NCI-H2107 treated with DMSO at 0.1 percent for 48 hours (cell line): ENCODE measurements around the gene PTPN14.

Experiments used
- DNase-seq: peaks from one replicate; lab custom pipeline; 2025; ENCODE audit not compliant: unreplicated experiment; lab: John Stamatoyannopoulos, UW

The PTPN14 gene

GRCh38 chr1:214318356-214318755 is 233.0 kb downstream of the PTPN14 start:
- DNase-seq, result no peak

- DNase-seq, result no peak
Measured at GRCh38 chr1:214317734-214318133, 233.7 kb downstream of the PTPN14 start.

GRCh38 chr1:214317300-214317699 is 234.1 kb downstream of the PTPN14 start:
- no peak for DNase-seq

- DNase-seq, result no peak
Measured at GRCh38 chr1:214316593-214316992, 234.8 kb downstream of the PTPN14 start.

- DNase-seq, result no peak
Measured at GRCh38 chr1:214314178-214314843, 237.1 kb downstream of the PTPN14 start.

- DNase-seq, result no peak
Measured at GRCh38 chr1:214312530-214313051, 238.8 kb downstream of the PTPN14 start.

- DNase-seq, result no peak
Measured at GRCh38 chr1:214310777-214311690, 240.4 kb downstream of the PTPN14 start.

GRCh38 chr1:214310010-214310409 is 241.4 kb downstream of the PTPN14 start:
- DNase-seq, result no peak

- DNase-seq, result no peak
Measured at GRCh38 chr1:214306269-214306668, 245.1 kb downstream of the PTPN14 start.

- DNase-seq, result no peak
Measured at GRCh38 chr1:214305164-214305751, 246.1 kb downstream of the PTPN14 start.

- no peak for DNase-seq
Measured at GRCh38 chr1:214303141-214303930, 248.1 kb downstream of the PTPN14 start.

GRCh38 chr1:214301526-214301925 is 249.9 kb downstream of the PTPN14 start:
- no peak for DNase-seq

- DNase-seq, result no peak
Measured at GRCh38 chr1:214300149-214300780, 251.1 kb downstream of the PTPN14 start.
